ENCODE results near the gene MYO18A.

Gene MYO18A

GRCh38 chr17:29077320-29077719, 102.9 kb downstream of the MYO18A start:
- no peak for DNase-seq (ENCODE audit: insufficient read length, low spot score)
- FAIRE-seq = no peak
- no peak for TF ChIP-seq CTCF (IDR thresholded peaks at IDR 0.05; ENCODE audit: insufficient read depth, missing control alignments)

DNA sequence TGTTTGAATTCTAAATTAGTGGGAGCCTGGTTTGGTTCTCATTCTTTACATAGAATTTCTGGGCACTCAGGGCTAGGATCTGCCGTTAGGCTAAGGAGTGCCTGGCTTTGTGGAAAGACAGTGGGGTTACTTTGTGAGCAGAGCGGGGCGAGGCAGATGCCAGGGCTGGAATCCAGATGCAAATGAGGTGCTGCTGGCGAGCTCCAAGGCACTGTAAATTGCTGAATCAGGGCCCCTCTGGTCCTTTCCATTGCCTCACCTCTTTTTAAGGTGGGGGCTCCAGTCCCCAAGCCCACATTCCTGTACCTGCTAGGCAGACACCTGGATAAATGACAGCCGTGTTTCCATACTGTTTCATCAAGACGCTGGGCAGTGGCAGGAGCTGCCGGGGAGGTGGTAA, 103.5 kb downstream of the MYO18A start:
- TF ChIP-seq CTCF (IDR thresholded peaks at IDR 0.05; ENCODE audit: insufficient read depth, missing control alignments) = no peak
- no peak for FAIRE-seq
- DNase-seq (ENCODE audit: insufficient read length, low spot score) = no peak

DNA sequence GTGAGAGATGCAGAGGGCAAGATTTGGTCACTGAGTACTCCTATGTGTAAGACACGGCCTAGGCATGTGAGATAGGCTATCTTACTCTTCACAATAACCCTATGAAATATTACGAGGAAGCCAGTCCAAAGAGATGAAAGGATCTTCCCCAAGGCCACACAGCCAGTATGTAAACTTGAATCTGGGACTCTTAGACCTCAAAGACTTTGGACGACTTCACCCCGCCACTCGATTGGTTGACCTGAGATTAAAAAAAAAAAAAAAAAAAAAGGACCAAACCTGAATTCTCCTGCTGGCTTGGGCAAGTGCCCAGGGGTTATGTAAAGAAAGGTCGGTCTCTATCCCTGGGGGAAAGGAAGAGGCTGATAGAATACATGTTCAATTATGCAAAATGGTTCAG, 104.1 kb downstream of the MYO18A start:
- FAIRE-seq (no peak), DNase-seq (ENCODE audit: insufficient read length, low spot score) (no peak)
- no peak for TF ChIP-seq CTCF (IDR thresholded peaks at IDR 0.05; ENCODE audit: insufficient read depth, missing control alignments)

GRCh38 chr17:29074488-29074887, 105.7 kb downstream of the MYO18A start:
- DNase-seq (ENCODE audit: insufficient read length, low spot score) = no peak
- FAIRE-seq = no peak
- no peak for TF ChIP-seq CTCF (IDR thresholded peaks at IDR 0.05; ENCODE audit: insufficient read depth, missing control alignments)

GRCh38 chr17:29073520-29073919, 106.7 kb downstream of the MYO18A start:
- TF ChIP-seq CTCF (IDR thresholded peaks at IDR 0.05; ENCODE audit: insufficient read depth, missing control alignments) = no peak
- FAIRE-seq (no peak), DNase-seq (ENCODE audit: insufficient read length, low spot score) (no peak)

DNA sequence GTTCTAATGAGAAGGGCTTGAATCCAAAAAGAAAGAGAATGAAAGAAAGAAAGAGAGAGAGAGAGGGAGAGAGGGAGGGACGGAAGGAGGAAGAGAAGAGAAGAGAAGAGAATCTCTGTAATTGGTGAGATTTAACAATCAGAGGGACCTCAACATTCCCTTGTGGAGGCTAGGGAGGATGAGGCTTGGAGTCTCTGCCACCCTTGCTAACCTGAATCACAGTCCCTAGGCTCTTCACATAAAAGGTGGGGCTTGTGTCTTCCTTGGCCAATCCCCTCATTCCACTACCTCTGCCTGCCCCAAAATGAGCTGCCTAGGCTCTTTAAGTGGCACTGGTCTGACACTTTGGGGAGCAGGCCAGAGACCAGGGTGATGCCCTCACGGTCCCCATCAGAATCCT, 107.2 kb downstream of the MYO18A start:
- no peak for TF ChIP-seq CTCF (IDR thresholded peaks at IDR 0.05; ENCODE audit: insufficient read depth, missing control alignments)
- no peak for DNase-seq (ENCODE audit: insufficient read length, low spot score)
- FAIRE-seq = no peak

DNA sequence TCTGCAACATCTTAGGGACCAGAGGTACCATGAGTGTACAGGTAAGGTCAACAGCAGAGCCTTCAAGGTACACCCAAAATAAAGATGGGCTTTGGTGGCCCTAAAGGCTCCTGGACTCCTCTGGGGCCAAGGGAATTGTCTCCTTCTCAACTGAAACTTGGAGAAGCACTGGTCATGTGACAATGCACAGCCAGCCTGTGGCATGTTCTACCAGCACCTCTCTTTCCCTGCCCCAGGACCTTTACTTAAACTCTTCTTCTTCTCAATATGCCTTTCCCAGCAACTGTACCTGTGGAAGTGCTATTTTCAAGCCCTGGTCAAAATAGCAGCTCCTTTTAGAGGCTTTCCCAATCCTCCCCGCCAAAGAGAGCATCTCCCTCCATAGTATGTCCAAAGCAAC, 108.9 kb downstream of the MYO18A start:
- no peak for TF ChIP-seq CTCF (IDR thresholded peaks at IDR 0.05; ENCODE audit: insufficient read depth, missing control alignments)
- no peak for DNase-seq (ENCODE audit: insufficient read length, low spot score)
- FAIRE-seq = no peak

All from D721Med (cell line).